WERI-Rb-1 (cell line): Measurements from ENCODE around the gene ZNF177.

Experiments
- DNase-seq: peaks from one replicate; pipeline ENCODE4 v3.0.0-alpha.2; 2020
- H3K27ac ChIP-seq: fragments of 250-450 bp; sonication (Bioruptor Pico); 2 replicates; pipeline ENCODE4 v1.5.1; 2020; ENCODE audit warnings: mild to moderate bottlenecking, moderate library complexity
- H3K27me3 ChIP-seq: fragments of 250-450 bp; sonication (Bioruptor Pico); 2 replicates; pipeline ENCODE4 v1.5.1; 2021; ENCODE audit warnings: mild to moderate bottlenecking, low read depth, moderate library complexity; ENCODE audit not compliant: insufficient read depth, severe bottlenecking
- H3K36me3 ChIP-seq: fragments of 250-450 bp; sonication (Bioruptor Pico); 2 replicates; pipeline ENCODE4 v1.5.1; 2020; ENCODE audit warnings: mild to moderate bottlenecking, moderate library complexity
- H3K4me3 ChIP-seq: 2 replicates; pipeline ENCODE4 v1.5.1; 2011; ENCODE audit warnings: low read depth, mild to moderate bottlenecking, control low read depth, low read length
- H3K9me3 ChIP-seq: fragments of 250-450 bp; sonication (Bioruptor Pico); 2 replicates; pipeline ENCODE4 v1.5.1; 2021; ENCODE audit warnings: mild to moderate bottlenecking, moderate library complexity; ENCODE audit not compliant: severe bottlenecking
- CTCF ChIP-seq: IDR thresholded peaks from 2 replicates; pipeline ENCODE4 v1.5.1; 2011; ENCODE audit warnings: low read depth, mild to moderate bottlenecking, control low read depth, inconsistent platforms, low read length

ZNF177 gene

DNA sequence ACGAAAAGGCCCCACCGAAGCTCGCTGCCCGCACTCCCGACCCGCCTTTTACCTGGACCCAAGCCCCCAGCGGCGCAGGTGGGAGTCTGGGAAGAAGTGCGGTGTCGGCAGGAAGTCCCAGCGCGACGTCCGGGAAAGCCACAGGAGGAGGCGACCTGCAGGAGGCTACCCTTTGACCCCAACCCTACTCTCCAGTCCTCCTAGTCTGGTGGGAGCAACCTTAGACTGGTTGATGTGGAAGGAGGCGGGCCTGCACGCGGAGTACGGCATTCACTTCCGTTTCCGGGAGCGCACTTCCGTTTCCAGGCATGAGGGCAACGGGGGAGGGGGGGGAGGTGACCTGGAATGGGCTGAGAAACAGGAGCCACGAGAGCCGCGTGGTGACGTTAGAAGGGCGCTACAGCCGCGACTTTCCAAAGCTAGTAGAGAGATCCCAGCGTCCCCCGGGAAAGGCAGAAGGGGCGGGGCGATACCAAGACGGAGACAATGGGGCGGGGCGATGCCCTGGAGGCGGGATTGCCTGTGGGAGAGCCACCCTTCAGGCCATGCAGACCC, 44.1 kb downstream of the ZNF177 start:
- Histone ChIP-seq H3K27ac (peak overlapping the region; percentile 79), H3K36me3 (peaks cover 6% of the 10 kb centered on the region), H3K27me3 (no peaks in the 10 kb centered on the region), H3K9me3 (peaks cover 2% of the 10 kb centered on the region), H3K4me3 (peak overlapping the region; percentile 96)
- peak; percentile 97 for DNase-seq
- no peak for TF ChIP-seq CTCF

DNA sequence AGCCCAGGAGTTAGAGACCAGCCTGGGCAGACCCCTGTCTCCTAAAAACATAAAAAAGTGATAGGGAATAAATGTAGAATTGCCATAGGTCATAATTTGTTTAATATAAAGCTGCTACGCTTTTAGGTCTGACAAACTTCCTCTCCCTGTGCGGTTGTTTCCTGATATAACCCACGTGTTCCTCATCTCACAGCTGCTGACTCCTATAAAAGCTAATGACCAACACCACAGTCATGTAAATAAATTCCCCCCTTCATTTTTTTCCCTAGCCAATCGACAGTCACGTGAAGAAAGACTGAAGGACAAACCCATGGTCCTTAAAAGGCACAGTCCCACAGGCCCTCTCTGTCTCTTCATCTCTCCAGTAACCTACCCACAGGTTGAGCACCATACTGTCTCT, 45.0 kb downstream of the ZNF177 start:
- Histone ChIP-seq H3K9me3 (peaks cover 10% of the 10 kb centered on the region), H3K4me3 (peak overlapping the region; percentile 96), H3K36me3 (peaks cover 15% of the 10 kb centered on the region), H3K27ac (peak overlapping the region; percentile 79), H3K27me3 (no peaks in the 10 kb centered on the region)
- no peak for TF ChIP-seq CTCF
- DNase-seq, result no peak

DNA sequence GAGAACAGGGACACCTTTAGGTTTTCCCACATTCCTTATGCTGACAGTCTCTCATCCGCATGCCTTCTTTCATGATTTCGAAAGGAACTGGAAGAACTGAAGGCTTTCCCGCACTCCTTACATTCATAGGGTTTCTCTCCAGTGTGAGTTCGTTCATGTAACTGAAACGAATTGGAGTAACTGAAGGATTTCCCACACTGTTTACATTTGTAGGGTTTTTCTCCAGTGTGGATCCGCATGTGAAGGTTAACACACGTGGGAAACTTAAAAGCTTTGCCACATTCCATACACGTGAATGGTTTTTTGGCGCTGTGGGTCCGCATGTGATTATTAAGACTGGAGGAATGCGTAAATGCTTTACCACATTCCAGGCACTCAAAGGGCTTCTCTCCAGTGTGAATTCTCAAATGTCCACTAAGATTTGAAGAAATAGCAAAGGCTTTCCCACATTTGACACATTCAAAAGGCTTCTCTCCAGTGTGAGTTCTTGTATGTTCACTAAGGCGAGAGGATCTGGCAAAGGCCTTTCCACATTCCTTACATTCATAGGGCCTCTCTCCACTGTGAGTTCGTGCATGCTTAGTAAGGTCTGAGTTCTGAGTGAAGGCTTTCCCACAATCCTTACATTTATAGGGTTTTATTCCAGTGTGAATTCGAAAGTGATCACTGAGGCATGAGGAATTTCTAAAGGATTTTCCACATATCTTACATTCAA, 50.6 kb downstream of the ZNF177 start:
- H3K36me3 ChIP-seq, result peaks cover 63% of the 10 kb centered on the region
- H3K27ac ChIP-seq, result no peak overlapping the region
- H3K27me3 ChIP-seq, result no peaks in the 10 kb centered on the region
- peaks cover 24% of the 10 kb centered on the region for H3K9me3 ChIP-seq
- no peak overlapping the region for H3K4me3 ChIP-seq
- DNase-seq, result no peak
- TF ChIP-seq CTCF, result no peak

DNA sequence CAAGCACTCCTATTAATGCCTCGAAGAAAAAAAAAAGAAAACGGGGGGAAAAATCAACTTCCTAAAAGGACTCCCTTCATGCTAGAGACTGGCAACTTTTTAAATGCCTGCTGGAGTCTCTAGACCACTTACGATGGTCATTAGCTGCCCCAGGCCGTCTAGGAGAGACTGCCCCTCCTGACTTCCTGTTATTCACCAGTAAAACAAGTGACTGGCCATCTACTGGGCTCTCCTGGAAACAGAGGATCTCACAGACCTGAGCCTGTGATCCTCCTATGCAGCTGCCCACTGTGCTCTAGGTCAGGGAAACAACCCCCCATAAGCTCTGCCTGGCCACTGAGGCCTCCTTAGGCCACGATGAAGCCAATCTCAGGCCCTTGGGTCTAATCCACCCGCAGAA, 65.1 kb downstream of the ZNF177 start:
- Histone ChIP-seq H3K27me3 (no peaks in the 10 kb centered on the region), H3K9me3 (no peaks in the 10 kb centered on the region), H3K4me3 (no peak overlapping the region), H3K27ac (no peak overlapping the region), H3K36me3 (peaks cover 53% of the 10 kb centered on the region)
- DNase-seq, result no peak
- TF ChIP-seq CTCF, result no peak

DNA sequence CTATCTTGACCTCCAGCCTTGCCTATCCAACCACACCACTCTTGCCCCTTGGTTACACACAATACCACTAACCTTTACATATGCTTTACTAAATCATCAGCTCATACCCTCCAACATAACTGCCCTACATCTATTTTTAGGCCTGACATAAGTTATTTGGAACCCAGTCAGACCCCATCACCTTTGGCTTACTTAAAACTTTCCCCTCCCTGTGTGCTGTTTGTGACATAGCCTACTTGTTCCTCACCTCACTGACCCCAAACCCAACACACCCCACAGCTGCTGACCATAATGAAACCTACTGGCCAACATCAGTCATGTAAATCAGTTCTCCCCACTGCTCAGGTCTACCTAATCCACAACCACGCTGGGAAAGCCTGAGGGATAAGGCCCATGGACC, 67.6 kb downstream of the ZNF177 start:
- Histone ChIP-seq H3K4me3 (no peak overlapping the region), H3K36me3 (peaks cover 42% of the 10 kb centered on the region), H3K27ac (no peak overlapping the region), H3K27me3 (no peaks in the 10 kb centered on the region), H3K9me3 (no peaks in the 10 kb centered on the region)
- no peak for TF ChIP-seq CTCF
- DNase-seq, result no peak

- Histone ChIP-seq H3K9me3 (no peaks in the 10 kb centered on the region), H3K4me3 (no peak overlapping the region), H3K27ac (no peak overlapping the region), H3K36me3 (peaks cover 42% of the 10 kb centered on the region), H3K27me3 (no peaks in the 10 kb centered on the region)
- peak; percentile 70 for DNase-seq
- TF ChIP-seq CTCF, result peak; percentile 96
These were observed 68.7 kb downstream of the ZNF177 start for GRCh38 chr19:9431475-9431874.
